H1 (cell line): Measurements from ENCODE around the gene SLC43A2. TPM values are rescaled to one million over a fixed set of nuclear protein-coding genes. Genes with fewer than 3 reads are reported as not detected.

ENCODE experiments used
- CHD2 ChIP-seq: IDR thresholded peaks from 2 replicates; pipeline ENCODE4 v1.6.1; 2012; ENCODE audit warnings: low read length, improper control_type of control experiment
- KDM5A ChIP-seq: fragments of 200-600 bp; IDR thresholded peaks from 2 replicates; pipeline ENCODE4 v1.7.1; 2012; ENCODE audit warnings: mild to moderate bottlenecking, low read length, inconsistent platforms, mixed read lengths
- RAD21 ChIP-seq, 2 experiments: IDR thresholded peaks in 1 of 2; conservative IDR thresholded peaks in 1 of 2; 2 replicates each; pipeline ENCODE4 v1.6.1; 2011; ENCODE audit warnings: low read depth in 2 of 2, low read length in 2 of 2, improper control_type of control experiment in 1 of 2, inconsistent platforms in 1 of 2, mild to moderate bottlenecking in 1 of 2, moderate library complexity in 1 of 2
- RFX5 ChIP-seq: IDR thresholded peaks from 2 replicates; pipeline ENCODE4 v1.6.1; 2011; ENCODE audit warnings: low read depth, low read length, improper control_type of control experiment, borderline replicate concordance
- SUZ12 ChIP-seq: fragments of 200-600 bp; sonication (generic); IDR thresholded peaks from 2 replicates; pipeline ENCODE4 v1.6.1; 2012; ENCODE audit warnings: mild to moderate bottlenecking, inconsistent platforms, low read length, moderate library complexity, mixed read lengths
- polyA plus RNA-seq, 7 experiments: library from polyadenylated mRNA; depleted of rRNA in 3 of 7; stranded (reverse) in 5 of 7; unstranded in 2 of 7; fragments of >200 nt in 5 of 7; fragments of 200-250 nt in 2 of 7; gene quantifications; 1 replicate in 5 of 7; 2 replicates in 1 of 7; 4 replicates in 1 of 7; pipeline versions ENCODE4 v1.2.1 to v1.2.3, GENCODE V29; 2011 to 2013; ENCODE audit warnings: missing spikeins in 2 of 7, mixed read lengths in 2 of 7
- total RNA-seq: library from RNA; stranded (reverse); fragmentation: NEBNext Ultra II Directional; extraction: Animal tissue kit (Norgen Biotek cat#: 25700); gene quantifications from 2 replicates; pipeline ENCODE4 v1.2.1, GENCODE V29; 2021

Gene SLC43A2
- total and polyA plus RNA-seq, 2 of the 8 experiments (the other 6 are each of a cell fraction or from before 2014, with no cell fraction given), result 6.6 to 10.5 TPM

GRCh38 chr17:1557355-1558095 is 71.1 kb downstream of the SLC43A2 start (continued):
- TF ChIP-seq KDM5A (no peak), CHD2 (no peak), RAD21 (IDR thresholded peaks at IDR 0.05 in 1 of 2, conservative IDR thresholded peaks at IDR 0.05 in 1 of 2; ENCODE audit: low read depth in 2 of 2, low read length in 2 of 2) (no peak), SUZ12 (no peak), RFX5 (no peak)
